HepG2 (cell line): ENCODE data around the gene HLA-F. TPM values are rescaled to one million over a fixed set of nuclear protein-coding genes. Genes with fewer than 3 reads are reported as not detected.

Experiments used
- ETS1 ChIP-seq: sonication (generic); formaldehyde crosslinking; IDR thresholded peaks from 2 replicates; pipeline ENCODE4 v1.4.0; 2020; ENCODE audit warnings: missing genetic modification reagents
- FOSL2 ChIP-seq: sonication (generic); formaldehyde crosslinking; IDR thresholded peaks from 2 replicates; pipeline ENCODE4 v1.4.0; 2020; ENCODE audit warnings: missing genetic modification reagents
- GATAD1 ChIP-seq: IDR thresholded peaks from 2 replicates; pipeline ENCODE4 v1.6.1; 2016; ENCODE audit warnings: missing genetic modification reagents, missing compliant biosample characterization
- HINFP ChIP-seq: sonication (generic); formaldehyde crosslinking; IDR thresholded peaks from 2 replicates; pipeline ENCODE4 v1.4.0; 2020; ENCODE audit warnings: low read depth, mild to moderate bottlenecking, missing genetic modification reagents
- HNF4G ChIP-seq, 2 experiments: sonication (generic) in 1 of 2; formaldehyde crosslinking in 1 of 2; IDR thresholded peaks; 2 replicates each; pipeline versions ENCODE4 v1.4.0 to v1.6.1; 2011 to 2020; ENCODE audit warnings: borderline replicate concordance in 2 of 2, low read depth in 2 of 2, mild to moderate bottlenecking in 2 of 2, low read length in 1 of 2, missing genetic modification reagents in 1 of 2, moderate library complexity in 1 of 2
- KAT7 ChIP-seq: IDR thresholded peaks from 2 replicates; pipeline ENCODE4 v1.6.1; 2018; ENCODE audit warnings: borderline replicate concordance, missing compliant biosample characterization
- MAFG ChIP-seq: sonication (generic); formaldehyde crosslinking; IDR thresholded peaks from 2 replicates; pipeline ENCODE4 v1.5.1; 2020; ENCODE audit warnings: mild to moderate bottlenecking, missing genetic modification reagents
- SMARCC2 ChIP-seq: fragments of 450-650 bp; IDR thresholded peaks from 2 replicates; pipeline ENCODE4 v1.6.1; 2017; ENCODE audit warnings: antibody characterized with exemption, mild to moderate bottlenecking
- SOX13 ChIP-seq, 3 experiments: fragments of 450-650 bp in 1 of 3; sonication (generic) in 1 of 3; formaldehyde crosslinking in 1 of 3; IDR thresholded peaks in 2 of 3; conservative IDR thresholded peaks in 1 of 3; 2 replicates each; pipeline versions ENCODE4 v1.5.0 to v1.6.1; 2016 to 2020; ENCODE audit warnings: antibody characterized with exemption in 1 of 3, mild to moderate bottlenecking in 1 of 3, missing compliant biosample characterization in 1 of 3, missing genetic modification reagents in 1 of 3, moderate library complexity in 1 of 3
- SRSF4 ChIP-seq: fragments of 200-400 bp; formaldehyde crosslinking; IDR thresholded peaks from one replicate; pipeline ENCODE4 v1.6.1; 2018; ENCODE audit warnings: mild to moderate bottlenecking, low read depth, low read length, moderate library complexity; ENCODE audit not compliant: poor library complexity, severe bottlenecking
- ZNF138 ChIP-seq: sonication (generic); formaldehyde crosslinking; IDR thresholded peaks from 2 replicates; pipeline ENCODE4 v1.5.0; 2020; ENCODE audit warnings: mild to moderate bottlenecking, low read depth, missing genetic modification reagents
- ZNF296 ChIP-seq: sonication (generic); formaldehyde crosslinking; conservative IDR thresholded peaks from 2 replicates; pipeline ENCODE4 v1.5.0; 2020; ENCODE audit warnings: mild to moderate bottlenecking, missing genetic modification reagents
- ZNF530 ChIP-seq: sonication (generic); formaldehyde crosslinking; IDR thresholded peaks from 2 replicates; pipeline ENCODE4 v1.5.0; 2020; ENCODE audit warnings: low read depth, mild to moderate bottlenecking, missing genetic modification reagents
- ZNF746 ChIP-seq: sonication (generic); formaldehyde crosslinking; IDR thresholded peaks from 2 replicates; pipeline ENCODE4 v1.8.0; 2022; ENCODE audit warnings: mild to moderate bottlenecking, missing genetic modification reagents
- ZNF75D ChIP-seq: sonication (generic); formaldehyde crosslinking; IDR thresholded peaks from 2 replicates; pipeline ENCODE4 v1.8.1; 2023; ENCODE audit warnings: missing genetic modification reagents, mild to moderate bottlenecking, borderline replicate concordance
- ZNF790 ChIP-seq: sonication (generic); formaldehyde crosslinking; IDR thresholded peaks from 2 replicates; pipeline ENCODE4 v1.8.0; 2022; ENCODE audit warnings: missing genetic modification reagents, mild to moderate bottlenecking, borderline replicate concordance
- polyA plus RNA-seq, 8 experiments: library from polyadenylated mRNA; depleted of rRNA in 3 of 8; stranded (reverse) in 7 of 8; unstranded in 1 of 8; fragments of >200 nt; fragmentation: Illumina TruSeq in 4 of 8; extraction: Trizol in 4 of 8; gene quantifications; 2 replicates each; pipeline versions ENCODE4 v1.2.1 to v1.2.3, GENCODE V29; 2011 to 2016; ENCODE audit warnings: low read depth in 4 of 8, missing spikeins in 1 of 8, mixed read lengths in 1 of 8; ENCODE audit not compliant: insufficient read depth in 1 of 8
- total RNA-seq, 5 experiments: library from RNA; depleted of rRNA; stranded (reverse); fragments of >200 nt; fragmentation: Illumina TruSeq; extraction: Trizol; gene quantifications; 2 replicates each; pipeline ENCODE4 v1.2.3, GENCODE V29; 2016; ENCODE audit warnings: low read depth in 1 of 5
- TF ChIP-seq, protein P1 (sequence below): sonication (generic); formaldehyde crosslinking; IDR thresholded peaks from 2 replicates; pipeline ENCODE4 v1.4.0; 2020; ENCODE audit warnings: missing genetic modification reagents, borderline replicate concordance
- TF ChIP-seq, protein P2 (sequence below): sonication (generic); formaldehyde crosslinking; IDR thresholded peaks from 2 replicates; pipeline ENCODE4 v1.5.0; 2020; ENCODE audit warnings: mild to moderate bottlenecking, missing genetic modification reagents

The HLA-F gene
- total and polyA plus RNA-seq, 2 of the 13 experiments (the other 11 are each of a cell fraction or from before 2014, with no cell fraction given) = 6.0 to 6.1 TPM

- TF ChIP-seq, protein P1, sequence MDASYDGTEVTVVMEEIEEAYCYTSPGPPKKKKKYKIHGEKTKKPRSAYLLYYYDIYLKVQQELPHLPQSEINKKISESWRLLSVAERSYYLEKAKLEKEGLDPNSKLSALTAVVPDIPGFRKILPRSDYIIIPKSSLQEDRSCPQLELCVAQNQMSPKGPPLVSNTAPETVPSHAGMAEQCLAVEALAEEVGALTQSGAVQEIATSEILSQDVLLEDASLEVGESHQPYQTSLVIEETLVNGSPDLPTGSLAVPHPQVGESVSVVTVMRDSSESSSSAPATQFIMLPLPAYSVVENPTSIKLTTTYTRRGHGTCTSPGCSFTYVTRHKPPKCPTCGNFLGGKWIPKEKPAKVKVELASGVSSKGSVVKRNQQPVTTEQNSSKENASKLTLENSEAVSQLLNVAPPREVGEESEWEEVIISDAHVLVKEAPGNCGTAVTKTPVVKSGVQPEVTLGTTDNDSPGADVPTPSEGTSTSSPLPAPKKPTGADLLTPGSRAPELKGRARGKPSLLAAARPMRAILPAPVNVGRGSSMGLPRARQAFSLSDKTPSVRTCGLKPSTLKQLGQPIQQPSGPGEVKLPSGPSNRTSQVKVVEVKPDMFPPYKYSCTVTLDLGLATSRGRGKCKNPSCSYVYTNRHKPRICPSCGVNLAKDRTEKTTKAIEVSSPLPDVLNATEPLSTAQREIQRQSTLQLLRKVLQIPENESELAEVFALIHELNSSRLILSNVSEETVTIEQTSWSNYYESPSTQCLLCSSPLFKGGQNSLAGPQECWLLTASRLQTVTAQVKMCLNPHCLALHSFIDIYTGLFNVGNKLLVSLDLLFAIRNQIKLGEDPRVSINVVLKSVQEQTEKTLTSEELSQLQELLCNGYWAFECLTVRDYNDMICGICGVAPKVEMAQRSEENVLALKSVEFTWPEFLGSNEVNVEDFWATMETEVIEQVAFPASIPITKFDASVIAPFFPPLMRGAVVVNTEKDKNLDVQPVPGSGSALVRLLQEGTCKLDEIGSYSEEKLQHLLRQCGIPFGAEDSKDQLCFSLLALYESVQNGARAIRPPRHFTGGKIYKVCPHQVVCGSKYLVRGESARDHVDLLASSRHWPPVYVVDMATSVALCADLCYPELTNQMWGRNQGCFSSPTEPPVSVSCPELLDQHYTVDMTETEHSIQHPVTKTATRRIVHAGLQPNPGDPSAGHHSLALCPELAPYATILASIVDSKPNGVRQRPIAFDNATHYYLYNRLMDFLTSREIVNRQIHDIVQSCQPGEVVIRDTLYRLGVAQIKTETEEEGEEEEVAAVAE = 0 out of 2 replicates have a peak, but pooled peaks have one; percentile 51
- TF ChIP-seq SRSF4 (no peak), MAFG (CRISPR knock-in tag) (no peak), HNF4G (IDR thresholded peaks at IDR 0.05; ENCODE audit: borderline replicate concordance, low read depth, low read length) (no peak), HNF4G (CRISPR knock-in tag; IDR thresholded peaks at IDR 0.05; ENCODE audit: borderline replicate concordance, low read depth) (no peak), SOX13 (IDR thresholded peaks at IDR 0.05) (no peak), SOX13 (CRISPR knock-in tag; conservative IDR thresholded peaks at IDR 0.05 in 1 of 2, IDR thresholded peaks at IDR 0.05 in 1 of 2) (0 out of 4 replicates have a peak, but pooled peaks of 1 of the 2 experiments have one; percentile 10), ZNF746 (no peak), SMARCC2 (no peak), HINFP (CRISPR knock-in tag) (no peak), ZNF138 (CRISPR knock-in tag) (no peak), ETS1 (CRISPR knock-in tag) (no peak), ZNF530 (CRISPR knock-in tag) (no peak), ZNF75D (CRISPR knock-in tag) (no peak), ZNF296 (CRISPR knock-in tag) (no peak), KAT7 (no peak), GATAD1 (no peak), FOSL2 (peak; percentile 36; the same call in 1 of the 2 replicates), ZNF790 (no peak)
- TF ChIP-seq, protein P2, sequence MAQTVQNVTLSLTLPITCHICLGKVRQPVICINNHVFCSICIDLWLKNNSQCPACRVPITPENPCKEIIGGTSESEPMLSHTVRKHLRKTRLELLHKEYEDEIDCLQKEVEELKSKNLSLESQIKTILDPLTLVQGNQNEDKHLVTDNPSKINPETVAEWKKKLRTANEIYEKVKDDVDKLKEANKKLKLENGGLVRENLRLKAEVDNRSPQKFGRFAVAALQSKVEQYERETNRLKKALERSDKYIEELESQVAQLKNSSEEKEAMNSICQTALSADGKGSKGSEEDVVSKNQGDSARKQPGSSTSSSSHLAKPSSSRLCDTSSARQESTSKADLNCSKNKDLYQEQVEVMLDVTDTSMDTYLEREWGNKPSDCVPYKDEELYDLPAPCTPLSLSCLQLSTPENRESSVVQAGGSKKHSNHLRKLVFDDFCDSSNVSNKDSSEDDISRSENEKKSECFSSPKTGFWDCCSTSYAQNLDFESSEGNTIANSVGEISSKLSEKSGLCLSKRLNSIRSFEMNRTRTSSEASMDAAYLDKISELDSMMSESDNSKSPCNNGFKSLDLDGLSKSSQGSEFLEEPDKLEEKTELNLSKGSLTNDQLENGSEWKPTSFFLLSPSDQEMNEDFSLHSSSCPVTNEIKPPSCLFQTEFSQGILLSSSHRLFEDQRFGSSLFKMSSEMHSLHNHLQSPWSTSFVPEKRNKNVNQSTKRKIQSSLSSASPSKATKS = no peak
These were observed 14.7 kb downstream of the HLA-F start (continued) for GRCh38 chr6:29737707-29738630.
